ENCODE measurements around the gene NRG2.

NRG2 gene

DNA sequence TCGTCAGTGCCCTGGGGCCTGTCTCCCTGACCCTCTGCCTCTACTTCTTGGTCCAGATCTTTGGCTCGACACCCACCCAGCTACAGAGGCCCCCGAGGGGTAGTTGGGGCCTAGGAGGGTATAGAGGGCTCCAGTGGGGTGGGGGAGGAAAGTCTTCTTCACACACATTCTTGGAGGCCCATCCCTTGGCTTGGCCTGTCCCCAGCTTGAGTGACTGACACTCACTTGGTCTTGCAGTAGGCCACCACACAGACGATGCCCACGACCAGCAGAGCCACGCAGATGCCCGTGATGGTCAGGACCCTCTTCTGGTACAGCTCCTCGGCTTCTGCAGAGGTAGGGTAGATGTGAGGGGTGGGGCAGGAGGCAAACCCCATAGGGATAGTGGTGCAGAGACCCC is 187.6 kb downstream of the NRG2 start (continued):
- TF ChIP-seq, protein P1, sequence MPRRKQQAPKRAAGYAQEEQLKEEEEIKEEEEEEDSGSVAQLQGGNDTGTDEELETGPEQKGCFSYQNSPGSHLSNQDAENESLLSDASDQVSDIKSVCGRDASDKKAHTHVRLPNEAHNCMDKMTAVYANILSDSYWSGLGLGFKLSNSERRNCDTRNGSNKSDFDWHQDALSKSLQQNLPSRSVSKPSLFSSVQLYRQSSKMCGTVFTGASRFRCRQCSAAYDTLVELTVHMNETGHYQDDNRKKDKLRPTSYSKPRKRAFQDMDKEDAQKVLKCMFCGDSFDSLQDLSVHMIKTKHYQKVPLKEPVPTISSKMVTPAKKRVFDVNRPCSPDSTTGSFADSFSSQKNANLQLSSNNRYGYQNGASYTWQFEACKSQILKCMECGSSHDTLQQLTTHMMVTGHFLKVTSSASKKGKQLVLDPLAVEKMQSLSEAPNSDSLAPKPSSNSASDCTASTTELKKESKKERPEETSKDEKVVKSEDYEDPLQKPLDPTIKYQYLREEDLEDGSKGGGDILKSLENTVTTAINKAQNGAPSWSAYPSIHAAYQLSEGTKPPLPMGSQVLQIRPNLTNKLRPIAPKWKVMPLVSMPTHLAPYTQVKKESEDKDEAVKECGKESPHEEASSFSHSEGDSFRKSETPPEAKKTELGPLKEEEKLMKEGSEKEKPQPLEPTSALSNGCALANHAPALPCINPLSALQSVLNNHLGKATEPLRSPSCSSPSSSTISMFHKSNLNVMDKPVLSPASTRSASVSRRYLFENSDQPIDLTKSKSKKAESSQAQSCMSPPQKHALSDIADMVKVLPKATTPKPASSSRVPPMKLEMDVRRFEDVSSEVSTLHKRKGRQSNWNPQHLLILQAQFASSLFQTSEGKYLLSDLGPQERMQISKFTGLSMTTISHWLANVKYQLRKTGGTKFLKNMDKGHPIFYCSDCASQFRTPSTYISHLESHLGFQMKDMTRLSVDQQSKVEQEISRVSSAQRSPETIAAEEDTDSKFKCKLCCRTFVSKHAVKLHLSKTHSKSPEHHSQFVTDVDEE (CRISPR knock-in tag; IDR thresholded peaks at IDR 0.05): no peak
- TF ChIP-seq, protein P2, sequence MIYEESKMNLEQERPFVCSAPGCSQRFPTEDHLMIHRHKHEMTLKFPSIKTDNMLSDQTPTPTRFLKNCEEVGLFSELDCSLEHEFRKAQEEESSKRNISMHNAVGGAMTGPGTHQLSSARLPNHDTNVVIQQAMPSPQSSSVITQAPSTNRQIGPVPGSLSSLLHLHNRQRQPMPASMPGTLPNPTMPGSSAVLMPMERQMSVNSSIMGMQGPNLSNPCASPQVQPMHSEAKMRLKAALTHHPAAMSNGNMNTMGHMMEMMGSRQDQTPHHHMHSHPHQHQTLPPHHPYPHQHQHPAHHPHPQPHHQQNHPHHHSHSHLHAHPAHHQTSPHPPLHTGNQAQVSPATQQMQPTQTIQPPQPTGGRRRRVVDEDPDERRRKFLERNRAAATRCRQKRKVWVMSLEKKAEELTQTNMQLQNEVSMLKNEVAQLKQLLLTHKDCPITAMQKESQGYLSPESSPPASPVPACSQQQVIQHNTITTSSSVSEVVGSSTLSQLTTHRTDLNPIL (CRISPR knock-in tag; IDR thresholded peaks at IDR 0.05; ENCODE audit: low read depth): no peak

DNA sequence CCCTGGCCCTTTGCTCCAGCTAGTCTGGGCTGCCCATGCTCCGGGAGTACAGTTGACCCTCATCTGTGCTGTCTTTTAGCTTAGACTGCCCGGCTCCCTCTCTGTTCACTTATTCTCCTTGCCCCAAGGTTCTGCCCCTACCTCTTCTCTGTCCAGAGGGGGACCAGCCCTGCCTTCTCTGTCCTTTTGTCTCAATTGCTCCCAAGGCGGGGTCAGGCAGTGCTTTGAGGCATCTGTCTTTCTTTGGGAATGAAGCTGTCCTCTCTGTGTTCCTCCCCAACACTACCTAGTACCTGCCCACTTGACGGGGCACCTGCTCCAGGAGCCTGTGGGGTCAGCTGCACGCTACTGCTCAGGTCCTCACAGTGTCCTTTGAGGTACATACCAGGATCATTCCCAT is 188.1 kb downstream of the NRG2 start:
- TF ChIP-seq, protein P3, sequence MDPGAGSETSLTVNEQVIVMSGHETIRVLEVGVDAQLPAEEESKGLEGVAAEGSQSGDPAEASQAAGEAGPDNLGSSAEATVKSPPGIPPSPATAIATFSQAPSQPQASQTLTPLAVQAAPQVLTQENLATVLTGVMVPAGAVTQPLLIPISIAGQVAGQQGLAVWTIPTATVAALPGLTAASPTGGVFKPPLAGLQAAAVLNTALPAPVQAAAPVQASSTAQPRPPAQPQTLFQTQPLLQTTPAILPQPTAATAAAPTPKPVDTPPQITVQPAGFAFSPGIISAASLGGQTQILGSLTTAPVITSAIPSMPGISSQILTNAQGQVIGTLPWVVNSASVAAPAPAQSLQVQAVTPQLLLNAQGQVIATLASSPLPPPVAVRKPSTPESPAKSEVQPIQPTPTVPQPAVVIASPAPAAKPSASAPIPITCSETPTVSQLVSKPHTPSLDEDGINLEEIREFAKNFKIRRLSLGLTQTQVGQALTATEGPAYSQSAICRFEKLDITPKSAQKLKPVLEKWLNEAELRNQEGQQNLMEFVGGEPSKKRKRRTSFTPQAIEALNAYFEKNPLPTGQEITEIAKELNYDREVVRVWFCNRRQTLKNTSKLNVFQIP (CRISPR knock-in tag; IDR thresholded peaks at IDR 0.05; ENCODE audit: borderline replicate concordance, low read depth): no peak
- TF ChIP-seq, protein P4, sequence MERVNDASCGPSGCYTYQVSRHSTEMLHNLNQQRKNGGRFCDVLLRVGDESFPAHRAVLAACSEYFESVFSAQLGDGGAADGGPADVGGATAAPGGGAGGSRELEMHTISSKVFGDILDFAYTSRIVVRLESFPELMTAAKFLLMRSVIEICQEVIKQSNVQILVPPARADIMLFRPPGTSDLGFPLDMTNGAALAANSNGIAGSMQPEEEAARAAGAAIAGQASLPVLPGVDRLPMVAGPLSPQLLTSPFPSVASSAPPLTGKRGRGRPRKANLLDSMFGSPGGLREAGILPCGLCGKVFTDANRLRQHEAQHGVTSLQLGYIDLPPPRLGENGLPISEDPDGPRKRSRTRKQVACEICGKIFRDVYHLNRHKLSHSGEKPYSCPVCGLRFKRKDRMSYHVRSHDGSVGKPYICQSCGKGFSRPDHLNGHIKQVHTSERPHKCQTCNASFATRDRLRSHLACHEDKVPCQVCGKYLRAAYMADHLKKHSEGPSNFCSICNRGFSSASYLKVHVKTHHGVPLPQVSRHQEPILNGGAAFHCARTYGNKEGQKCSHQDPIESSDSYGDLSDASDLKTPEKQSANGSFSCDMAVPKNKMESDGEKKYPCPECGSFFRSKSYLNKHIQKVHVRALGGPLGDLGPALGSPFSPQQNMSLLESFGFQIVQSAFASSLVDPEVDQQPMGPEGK (CRISPR knock-in tag; IDR thresholded peaks at IDR 0.05; ENCODE audit: borderline replicate concordance): no peak
- TF ChIP-seq TCF4 (CRISPR knock-in tag; IDR thresholded peaks at IDR 0.05; ENCODE audit: borderline replicate concordance): no peak
- TF ChIP-seq ZNF565 (CRISPR knock-in tag; conservative IDR thresholded peaks at IDR 0.05; ENCODE audit: low read depth): no peak
- TF ChIP-seq ZNF70 (CRISPR knock-in tag; IDR thresholded peaks at IDR 0.05): no peak
- TF ChIP-seq ESRRG (CRISPR knock-in tag; IDR thresholded peaks at IDR 0.05): no peak
- TF ChIP-seq CSDC2 (CRISPR knock-in tag; IDR thresholded peaks at IDR 0.05): no peak
- TF ChIP-seq ZFP3 (CRISPR knock-in tag; IDR thresholded peaks at IDR 0.05): no peak
- no peak for TF ChIP-seq SNAI2 (CRISPR knock-in tag; IDR thresholded peaks at IDR 0.05)
- no peak for TF ChIP-seq ISL1 (CRISPR knock-in tag; IDR thresholded peaks at IDR 0.05)
- no peak for TF ChIP-seq BACH2 (CRISPR knock-in tag; IDR thresholded peaks at IDR 0.05; ENCODE audit: borderline replicate concordance)
- TF ChIP-seq PPARA (CRISPR knock-in tag; IDR thresholded peaks at IDR 0.05; ENCODE audit: borderline replicate concordance): no peak
- ATAC-seq: no peak

DNA sequence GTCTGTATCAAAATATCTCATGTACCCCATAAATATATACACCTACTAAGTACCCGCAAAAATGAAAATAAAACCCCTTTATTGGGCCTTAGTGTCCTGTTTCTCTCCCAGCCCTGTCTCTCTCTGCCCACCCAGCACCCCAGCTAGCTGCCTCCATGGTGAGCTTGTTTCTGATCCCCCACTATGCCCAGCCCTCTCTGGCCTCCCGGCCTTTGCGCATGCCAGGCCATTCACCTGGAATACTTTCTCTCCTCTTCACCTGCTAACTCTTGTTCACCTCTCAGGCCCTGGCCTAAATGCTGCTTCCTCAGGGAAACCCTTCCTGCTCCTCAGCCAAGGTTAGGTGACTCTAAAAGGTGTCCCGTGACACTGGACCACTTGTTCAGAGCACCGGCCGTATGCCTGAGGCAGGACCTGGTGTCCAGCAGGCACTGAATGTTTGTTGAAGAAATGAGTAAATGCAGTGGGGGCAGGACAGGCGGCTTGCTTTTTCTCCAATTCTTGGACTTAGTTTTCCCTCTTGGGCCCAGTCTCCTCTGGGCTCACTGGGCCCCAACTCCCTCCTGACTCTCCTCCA is 189.0 kb downstream of the NRG2 start:
- no peak for ATAC-seq
- TF ChIP-seq, protein P2 (CRISPR knock-in tag; IDR thresholded peaks at IDR 0.05; ENCODE audit: low read depth): no peak

DNA sequence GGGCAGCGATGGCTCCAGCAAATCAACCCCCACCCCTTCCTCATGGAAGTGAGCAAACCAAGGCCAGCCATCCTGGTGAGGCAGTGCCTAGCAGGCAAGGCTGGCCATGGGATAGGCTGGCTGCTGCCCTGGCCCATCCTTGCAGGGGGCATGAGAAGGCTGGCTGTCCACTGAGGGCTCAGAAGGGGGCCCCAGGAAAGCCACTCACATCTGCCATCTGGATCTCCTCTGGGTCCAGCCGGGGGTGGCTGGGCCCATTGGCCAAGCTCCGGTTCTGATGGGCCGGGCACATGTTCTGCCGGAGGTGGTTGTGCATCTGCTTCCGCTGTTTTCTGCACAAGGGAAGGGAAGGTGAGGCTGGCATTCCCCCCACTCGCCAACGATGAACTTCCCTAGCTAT is 190.4 kb downstream of the NRG2 start:
- ATAC-seq: no peak
- TF ChIP-seq, protein P5, sequence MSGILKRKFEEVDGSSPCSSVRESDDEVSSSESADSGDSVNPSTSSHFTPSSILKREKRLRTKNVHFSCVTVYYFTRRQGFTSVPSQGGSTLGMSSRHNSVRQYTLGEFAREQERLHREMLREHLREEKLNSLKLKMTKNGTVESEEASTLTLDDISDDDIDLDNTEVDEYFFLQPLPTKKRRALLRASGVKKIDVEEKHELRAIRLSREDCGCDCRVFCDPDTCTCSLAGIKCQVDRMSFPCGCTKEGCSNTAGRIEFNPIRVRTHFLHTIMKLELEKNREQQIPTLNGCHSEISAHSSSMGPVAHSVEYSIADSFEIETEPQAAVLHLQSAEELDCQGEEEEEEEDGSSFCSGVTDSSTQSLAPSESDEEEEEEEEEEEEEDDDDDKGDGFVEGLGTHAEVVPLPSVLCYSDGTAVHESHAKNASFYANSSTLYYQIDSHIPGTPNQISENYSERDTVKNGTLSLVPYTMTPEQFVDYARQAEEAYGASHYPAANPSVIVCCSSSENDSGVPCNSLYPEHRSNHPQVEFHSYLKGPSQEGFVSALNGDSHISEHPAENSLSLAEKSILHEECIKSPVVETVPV (CRISPR knock-in tag; IDR thresholded peaks at IDR 0.05): no peak
- TF ChIP-seq ZNF565 (CRISPR knock-in tag; conservative IDR thresholded peaks at IDR 0.05; ENCODE audit: low read depth) (no peak), CSDC2 (CRISPR knock-in tag; IDR thresholded peaks at IDR 0.05) (no peak), TOX (CRISPR knock-in tag; IDR thresholded peaks at IDR 0.05; ENCODE audit: borderline replicate concordance) (no peak), RARB (CRISPR knock-in tag; IDR thresholded peaks at IDR 0.05) (no peak), SNAI2 (CRISPR knock-in tag; IDR thresholded peaks at IDR 0.05) (no peak), ZC3H10 (CRISPR knock-in tag; IDR thresholded peaks at IDR 0.05) (no peak), ARNTL (CRISPR knock-in tag; IDR thresholded peaks at IDR 0.05; ENCODE audit: borderline replicate concordance, low read depth) (no peak)
- TF ChIP-seq, protein P4 (CRISPR knock-in tag; IDR thresholded peaks at IDR 0.05; ENCODE audit: borderline replicate concordance): no peak
- TF ChIP-seq, protein P1 (CRISPR knock-in tag; IDR thresholded peaks at IDR 0.05): no peak
